B cell (primary cell): ENCODE measurements around the gene CRYGN. TPM values are rescaled to one million over a fixed set of nuclear protein-coding genes. Genes with fewer than 3 reads are reported as not detected.

Experiments used
- ATAC-seq: fragments of 200-7000 bp; cut with Tn5 transposase; one replicate; pipeline ENCODE4 v1.10.0; 2021; ENCODE audit warnings: low read depth, mild to moderate bottlenecking, moderate number of reproducible peaks, moderate library complexity
- CTCF ChIA-PET: fragments of 350-600 bp; sonication (Branson Sonifier 250); formaldehyde crosslinking; loops from one replicate; lab custom pipeline; 2021; ENCODE audit warnings: antibody characterized with exemption, inconsistent platforms; lab: Charles Lee
- POLR2A ChIA-PET: fragments of 350-600 bp; sonication (Branson Sonifier 250); formaldehyde crosslinking; loops from one replicate; lab custom pipeline; 2021; ENCODE audit warnings: antibody characterized with exemption; lab: Charles Lee
- DNase-seq: peaks from one replicate; pipeline ENCODE4 v3.0.0; 2013
- H2AFZ ChIP-seq: 2 replicates; pipeline ENCODE4 v1.6.1; 2012; ENCODE audit warnings: mild to moderate bottlenecking, low read depth, low read length; ENCODE audit not compliant: insufficient read depth, poor library complexity, severe bottlenecking
- H3K27ac ChIP-seq, 2 donors: 1 replicate in 1 of 2; 2 replicates in 1 of 2; pipeline ENCODE4 v1.5.1; 2012 to 2013; ENCODE audit warnings: low read length in 2 of 2, mild to moderate bottlenecking in 2 of 2, moderate library complexity in 1 of 2
- H3K27me3 ChIP-seq, 4 experiments: fragments of 200-600 bp in 1 of 4; sonication (generic) in 1 of 4; replicated peaks in 1 of 4; 1 replicate in 2 of 4; 2 replicates in 2 of 4; pipeline versions ENCODE4 v1.6.1 to v1.7.0; 2013 to 2016; ENCODE audit warnings: low read length in 3 of 4, mild to moderate bottlenecking in 2 of 4, mixed read lengths in 1 of 4, moderate library complexity in 1 of 4; ENCODE audit not compliant: insufficient read depth in 4 of 4, control insufficient read depth in 3 of 4; ENCODE audit errors: control extremely low read depth in 1 of 4
- H3K36me3 ChIP-seq, 2 experiments: replicated peaks in 1 of 2; 1 replicate in 1 of 2; 2 replicates in 1 of 2; pipeline versions ENCODE4 v1.6.1 to v1.7.1; 2013; ENCODE audit warnings: low read length in 1 of 2; ENCODE audit not compliant: insufficient read depth in 2 of 2, control insufficient read depth in 1 of 2; ENCODE audit errors: control extremely low read depth in 1 of 2, extremely low read depth in 1 of 2
- H3K4me1 ChIP-seq, 2 donors: fragments of 200-600 bp in 1 of 2; sonication (generic) in 1 of 2; 1 replicate in 1 of 2; 2 replicates in 1 of 2; pipeline versions ENCODE4 v1.5.1 to v1.6.1; 2013 to 2017; ENCODE audit warnings: low read length in 2 of 2; ENCODE audit not compliant: control insufficient read depth in 2 of 2, insufficient read depth in 2 of 2
- H3K4me2 ChIP-seq: replicated peaks from 2 replicates; pipeline ENCODE3; 2012; ENCODE audit warnings: mild to moderate bottlenecking, low read depth, low read length; ENCODE audit not compliant: poor library complexity, severe bottlenecking
- H3K4me3 ChIP-seq, 5 experiments: fragments of 200-600 bp in 1 of 5; sonication (generic) in 1 of 5; 1 replicate in 3 of 5; 2 replicates in 2 of 5; pipeline versions ENCODE4 v1.5.1 to v1.7.0; 2011 to 2016; ENCODE audit warnings: low read length in 4 of 5, mild to moderate bottlenecking in 4 of 5, low read depth in 2 of 5, control low read depth in 1 of 5, moderate library complexity in 1 of 5; ENCODE audit not compliant: insufficient read depth in 1 of 5; ENCODE audit errors: control extremely low read depth in 1 of 5, extremely low read depth in 1 of 5
- H3K79me2 ChIP-seq: fragments of 200-600 bp; sonication (generic); one replicate; pipeline ENCODE4 v1.6.0; 2016; ENCODE audit warnings: low read length; ENCODE audit not compliant: control insufficient read depth, insufficient read depth
- H3K9ac ChIP-seq: fragments of 200-600 bp; sonication (generic); 2 replicates; pipeline ENCODE4 v1.6.1; 2017; ENCODE audit warnings: mild to moderate bottlenecking, low read length, moderate library complexity
- H3K9me3 ChIP-seq, 3 donors: one replicate each; pipeline versions ENCODE4 v1.6.1 to v1.7.1; 2013; ENCODE audit warnings: low read length in 2 of 3; ENCODE audit not compliant: control insufficient read depth in 2 of 3, insufficient read depth in 1 of 3; ENCODE audit errors: control extremely low read depth in 1 of 3
- H4K20me1 ChIP-seq: 2 replicates; pipeline ENCODE4 v1.6.0; 2012; ENCODE audit warnings: mild to moderate bottlenecking, low read length; ENCODE audit not compliant: insufficient read depth, control insufficient read depth, poor library complexity, severe bottlenecking
- H3K27ac Mint-ChIP-seq: one replicate; pipeline ENCODE4 v1.8.0; 2021; ENCODE audit warnings: mixed read lengths
- H3K27me3 Mint-ChIP-seq: one replicate; pipeline ENCODE4 v1.8.0; 2021; ENCODE audit warnings: mixed read lengths
- H3K4me1 Mint-ChIP-seq: one replicate; pipeline ENCODE4 v1.8.0; 2021; ENCODE audit warnings: mixed read lengths
- H3K4me3 Mint-ChIP-seq: one replicate; pipeline ENCODE4 v1.8.0; 2021; ENCODE audit warnings: mixed read lengths
- H3K9me3 Mint-ChIP-seq: one replicate; pipeline ENCODE4 v1.8.0; 2022; ENCODE audit warnings: mixed read lengths; ENCODE audit not compliant: insufficient read depth
- CTCF ChIP-seq: fragments of 200-600 bp; IDR thresholded peaks from one replicate; pipeline ENCODE4 v1.8.0; 2022; ENCODE audit warnings: antibody characterized with exemption, mild to moderate bottlenecking
- EZH2 ChIP-seq: IDR thresholded peaks from 2 replicates; pipeline ENCODE4 v1.6.1; 2012; ENCODE audit warnings: borderline replicate concordance, low read depth, mild to moderate bottlenecking, moderate library complexity, low read length; ENCODE audit not compliant: insufficient read depth, poor library complexity, severe bottlenecking
- WGBS: methylation state at CpG from one replicate; pipeline ENCODE4 v1.1.5; 2013; ENCODE audit warnings: missing lambda C conversion rate; ENCODE audit not compliant: insufficient coverage; 5-methylcytosine and 5-hydroxymethylcytosine counted together
- intact Hi-C: fragments of 100-400 bp; cut with micrococcal nuclease; formaldehyde crosslinking; loops from one replicate; pipeline ENCODE4 v1.10.0; 2022
- polyA plus RNA-seq: library from polyadenylated mRNA; depleted of rRNA; stranded (reverse); fragments of >200 nt; gene quantifications from 2 replicates; pipeline ENCODE4 v1.2.3, GENCODE V29; 2012
- total RNA-seq, 2 donors: library from RNA; stranded (reverse); fragments of 120-200 nt in 1 of 2; gene quantifications; 1 replicate in 1 of 2; 2 replicates in 1 of 2; pipeline versions ENCODE4 v1.2.3 to v1.2.4, GENCODE V29; 2013 to 2022

Gene CRYGN
- total and polyA plus RNA-seq, 2 donors (not counting 1 experiment from before 2014, with no cell fraction given) = not detected

- H3K4me1 ChIP-seq = peaks cover 13 to 16% of the 10 kb centered on the region in 2 donors
- H3K79me2 ChIP-seq = no peaks in the 10 kb centered on the region
- no peak overlapping the region for H3K27ac Mint-ChIP-seq
- peaks cover 0 to 14% (median 0%) of the 10 kb centered on the region in 3 donors for H3K9me3 ChIP-seq
- intact Hi-C loops = no loop called here
- ATAC-seq (no peak), DNase-seq (no peak)
- H3K4me1 Mint-ChIP-seq = peaks cover 30% of the 10 kb centered on the region
- WGBS = 91% methylated on average over 7 of the region's 7 CpGs
- peaks cover 0 to 5% (median 0%) of the 10 kb centered on the region in 4 experiments for H3K27me3 ChIP-seq
- ChIA-PET POLR2A (no interaction called here), CTCF (interaction anchor here (1.9 to 2.2 kb wide), 3 partner anchors 13 to 49 kb away, joined by 5 to 12 read pairs (median 10); no protein-coding TSS in a partner anchor)
- H4K20me1 ChIP-seq = no peaks in the 10 kb centered on the region
- H3K9me3 Mint-ChIP-seq = no peaks in the 10 kb centered on the region
- no peak overlapping the region for H3K4me3 ChIP-seq
- H2AFZ ChIP-seq = no peak overlapping the region
- H3K4me2 ChIP-seq = no peak overlapping the region
- TF ChIP-seq EZH2 (no peak), CTCF (no peak)
- no peak overlapping the region for H3K4me3 Mint-ChIP-seq
- H3K27ac ChIP-seq = no peak overlapping the region
- no peak overlapping the region for H3K9ac ChIP-seq
- no peaks in the 10 kb centered on the region for H3K36me3 ChIP-seq
- no peaks in the 10 kb centered on the region for H3K27me3 Mint-ChIP-seq
Observed at GRCh38 chr7:151399305-151399601, 40.7 kb downstream of the CRYGN start.

- Histone ChIP-seq H3K4me2 (no peak overlapping the region), H3K4me3 (no peak overlapping the region), H3K9ac (no peak overlapping the region), H2AFZ (no peak overlapping the region), H3K36me3 (no peaks in the 10 kb centered on the region), H3K4me1 (peaks cover 13 to 16% of the 10 kb centered on the region in 2 donors), H4K20me1 (no peaks in the 10 kb centered on the region), H3K9me3 (peaks cover 0 to 14% (median 0%) of the 10 kb centered on the region in 3 donors), H3K27me3 (peaks cover 0 to 5% (median 0%) of the 10 kb centered on the region in 4 experiments), H3K27ac (no peak overlapping the region), H3K79me2 (no peaks in the 10 kb centered on the region)
- POLR2A ChIA-PET = no interaction called here
- no peak overlapping the region for H3K27ac Mint-ChIP-seq
- no peak for TF ChIP-seq EZH2
- no peak for TF ChIP-seq CTCF
- H3K4me1 Mint-ChIP-seq = peaks cover 25% of the 10 kb centered on the region
- WGBS = 93% methylated on average over 18 of the region's 19 CpGs
- H3K9me3 Mint-ChIP-seq = no peaks in the 10 kb centered on the region
- ATAC-seq (no peak), DNase-seq (no peak)
- intact Hi-C loops = no loop called here
- H3K4me3 Mint-ChIP-seq = no peak overlapping the region
- CTCF ChIA-PET = interaction anchor here (2.2 kb wide), 1 partner anchor 50 kb away, joined by 12 read pairs; no protein-coding TSS in a partner anchor
- peaks cover 3% of the 10 kb centered on the region for H3K27me3 Mint-ChIP-seq
Observed at GRCh38 chr7:151398446-151399304, 41.3 kb downstream of the CRYGN start.
